Fibroblast of mammary gland (primary cell): ENCODE measurements around the gene SMIM29.
A peak's percentile ranks its signal among the peaks of the same experiment; 100 is the strongest.

Experiments used
- DNase-seq: peaks from one replicate; pipeline ENCODE4 v3.0.0-alpha.2; 2010; ENCODE audit warnings: low read depth
- H3K4me3 ChIP-seq: 2 replicates; pipeline ENCODE4 v1.5.1; 2011; ENCODE audit warnings: low read depth, mild to moderate bottlenecking, low read length, moderate library complexity; ENCODE audit not compliant: control insufficient read depth
- CTCF ChIP-seq: conservative IDR thresholded peaks from 2 replicates; pipeline ENCODE4 v1.5.1; 2011; ENCODE audit warnings: low read depth, low read length, inconsistent platforms; ENCODE audit not compliant: control insufficient read depth, insufficient read depth

The SMIM29 gene

GRCh38 chr6:34248727-34249468, at the start of gene SMIM29:
Gene SMIM29, minus strand, starts transcription at chr6:34249006. Its CDS starts 1,215 bp downstream, at chr6:34247791.
- TF ChIP-seq CTCF = peak; percentile 51
- peak within 1 kb of the TSS; percentile 85 for H3K4me3 ChIP-seq
- DNase-seq = peak; percentile 92

- no peak for TF ChIP-seq CTCF
- DNase-seq = no peak
- no peak overlapping the region for H3K4me3 ChIP-seq
Measured at GRCh38 chr6:34295721-34296120, 46.9 kb upstream of the SMIM29 start.

- DNase-seq = no peak
- H3K4me3 ChIP-seq = no peak overlapping the region
- no peak for TF ChIP-seq CTCF
Measured at GRCh38 chr6:34292954-34293353, 44.1 kb upstream of the SMIM29 start.

GRCh38 chr6:34289137-34289536, 40.3 kb upstream of the SMIM29 start:
- DNase-seq = no peak
- no peak overlapping the region for H3K4me3 ChIP-seq
- TF ChIP-seq CTCF = no peak

GRCh38 chr6:34288581-34288980, 39.8 kb upstream of the SMIM29 start:
- TF ChIP-seq CTCF = no peak
- no peak for DNase-seq
- no peak overlapping the region for H3K4me3 ChIP-seq

GRCh38 chr6:34285448-34286164, 36.8 kb upstream of the SMIM29 start:
- no peak overlapping the region for H3K4me3 ChIP-seq
- no peak for TF ChIP-seq CTCF
- no peak for DNase-seq
